Stimulated activated CD4-positive, alpha-beta T cell treated with anti-CD3 and anti-CD28 coated beads, Interleukin-4, amount 100 ng/mL, for 1 hour (primary cell): ENCODE results near the gene MLPH.

ENCODE experiments used
- DNase-seq: peaks from one replicate; pipeline ENCODE4 v3.0.0-alpha.2; 2020

The MLPH gene

GRCh38 chr2:237480988-237481525, 6.0 kb upstream of the MLPH start:
- DNase-seq, result no peak

DNA sequence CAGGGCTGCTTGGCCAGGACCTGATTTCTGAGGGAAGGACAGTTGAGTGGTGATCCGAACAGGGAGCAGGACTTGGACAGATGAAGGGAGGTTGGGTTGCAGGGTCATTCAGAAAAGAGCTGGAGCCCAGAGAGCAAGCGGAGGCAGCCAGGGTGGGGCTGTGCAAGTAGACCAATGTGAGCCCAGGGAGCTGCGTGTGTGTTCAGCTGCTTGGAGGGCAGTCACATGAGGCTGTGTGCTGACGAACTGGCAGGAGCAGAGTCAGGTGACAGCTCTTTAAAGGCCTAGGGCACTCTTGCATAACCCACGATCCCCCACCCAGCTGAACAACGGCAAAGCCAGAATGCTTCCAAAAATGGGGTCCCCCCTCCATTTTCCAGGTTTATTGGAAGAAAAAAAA, 4.6 kb upstream of the MLPH start:
- no peak for DNase-seq

- DNase-seq, result no peak
Observed at GRCh38 chr2:237483018-237483731, 3.9 kb upstream of the MLPH start.

DNA sequence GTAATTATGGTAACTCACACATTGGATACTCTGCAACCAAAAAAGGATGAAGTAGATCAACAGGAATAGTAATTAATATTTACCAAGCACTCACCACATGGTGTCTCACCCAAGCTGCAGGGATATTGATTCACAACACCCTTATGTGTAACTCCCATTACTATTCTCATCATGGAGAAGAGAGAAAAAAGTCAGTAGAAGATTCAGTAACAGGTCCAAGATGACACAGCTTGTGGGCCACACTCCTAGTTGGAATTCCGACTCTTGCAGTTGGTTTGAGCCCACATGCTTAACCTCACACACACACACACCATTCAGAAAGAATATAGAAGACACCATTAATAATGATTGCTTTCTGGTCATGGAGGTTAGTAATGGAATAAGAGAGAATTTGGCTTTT, 1.7 kb upstream of the MLPH start:
- DNase-seq, result no peak

- no peak for DNase-seq
Observed at GRCh38 chr2:237485844-237486243, 1.2 kb upstream of the MLPH start.

DNA sequence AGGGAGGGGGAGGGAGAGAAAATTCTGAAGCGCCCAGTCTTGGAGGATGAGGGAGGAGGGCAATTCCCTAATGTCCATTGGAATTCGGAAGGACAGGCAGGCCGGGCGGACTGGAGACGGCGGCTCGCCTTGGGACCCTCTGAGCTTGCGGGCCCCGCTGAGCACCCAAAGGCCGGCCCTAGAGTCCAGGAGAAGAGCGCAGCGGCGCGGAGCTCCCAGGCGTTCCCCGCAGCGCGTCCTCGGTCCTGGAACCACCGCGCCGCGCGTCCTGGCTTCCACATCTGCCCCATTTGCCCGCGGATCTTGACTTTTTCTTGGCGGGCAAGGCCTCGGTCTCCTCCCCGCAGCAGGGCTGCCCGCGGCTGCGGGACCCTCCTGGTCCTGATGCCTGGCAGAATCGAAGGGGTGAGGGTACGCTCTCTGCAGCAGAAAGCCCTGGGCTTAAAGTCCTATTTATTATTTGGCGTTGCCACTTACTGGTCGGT, 675 bp upstream of the MLPH start:
- DNase-seq, result no peak

DNA sequence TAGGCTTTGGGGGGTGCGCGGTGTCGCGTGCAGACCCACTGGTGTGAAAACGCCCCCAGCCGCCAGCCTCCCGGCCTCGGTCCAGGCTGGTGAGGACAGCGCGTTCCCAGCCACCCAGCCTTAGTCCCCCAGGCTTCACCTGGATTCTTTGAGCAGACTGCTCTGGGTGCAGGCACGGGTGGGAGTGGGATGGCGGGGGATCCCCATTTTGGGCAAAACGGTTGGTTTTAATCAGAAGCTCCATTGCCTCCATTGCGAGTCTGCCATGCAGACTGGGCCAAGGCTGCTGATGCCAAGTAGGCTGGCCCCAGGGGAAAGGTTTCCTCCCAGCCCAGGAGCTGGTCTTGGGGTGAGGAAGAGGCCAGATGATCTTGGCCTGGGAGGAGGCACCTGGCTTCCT, 445 bp downstream of the MLPH start:
- no peak for DNase-seq

- no peak for DNase-seq
Observed at GRCh38 chr2:237488295-237488694, 1.2 kb downstream of the MLPH start.

GRCh38 chr2:237488901-237489860, 2.1 kb downstream of the MLPH start:
- no peak for DNase-seq

GRCh38 chr2:237490009-237490711, 3.1 kb downstream of the MLPH start:
- DNase-seq, result no peak

- DNase-seq, result no peak
Observed at GRCh38 chr2:237490795-237491194, 3.7 kb downstream of the MLPH start.

GRCh38 chr2:237491515-237492118, 4.6 kb downstream of the MLPH start:
- no peak for DNase-seq

GRCh38 chr2:237492137-237492890, 5.3 kb downstream of the MLPH start:
- DNase-seq, result no peak

- DNase-seq, result no peak
Observed at GRCh38 chr2:237494066-237494465, 7.0 kb downstream of the MLPH start.

GRCh38 chr2:237495521-237496117, 8.6 kb downstream of the MLPH start:
- no peak for DNase-seq

GRCh38 chr2:237496428-237496827, 9.4 kb downstream of the MLPH start:
- DNase-seq, result no peak

- DNase-seq, result no peak
Observed at GRCh38 chr2:237497009-237497837, 10.2 kb downstream of the MLPH start.

DNA sequence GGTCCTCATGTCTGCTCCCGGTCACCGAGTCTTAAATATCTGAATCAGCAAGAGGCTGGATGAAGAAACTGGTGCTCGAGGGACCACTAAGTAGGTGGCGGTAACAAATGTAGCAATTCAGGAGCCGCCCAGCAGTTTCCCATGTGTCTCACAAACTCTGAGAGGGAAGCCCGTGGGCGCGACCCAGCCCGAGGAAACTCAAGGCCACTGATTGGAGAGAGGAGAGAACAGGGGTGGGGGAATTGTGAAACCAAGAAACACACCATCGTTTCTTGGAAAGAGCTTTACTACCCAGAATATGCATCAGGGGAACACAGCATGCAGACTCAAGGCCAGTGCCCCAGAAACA, 10.8 kb downstream of the MLPH start:
- DNase-seq, result no peak

GRCh38 chr2:237498341-237498740, 11.3 kb downstream of the MLPH start:
- no peak for DNase-seq

- DNase-seq, result no peak
Observed at GRCh38 chr2:237500681-237501424, 13.8 kb downstream of the MLPH start.
